T-cell (primary cell): ENCODE results near the gene POU4F3. TPM values are rescaled to one million over a fixed set of nuclear protein-coding genes. Genes with fewer than 3 reads are reported as not detected.

Experiments
- ATAC-seq, 4 experiments: fragments of 200-7000 bp in 3 of 4; fragments of 150-1000 bp in 1 of 4; cut with Tn5 transposase; replicated peaks in 1 of 4; 1 replicate in 3 of 4; 2 replicates in 1 of 4; pipeline ENCODE4 v1.10.0; 2021; ENCODE audit warnings: moderate library complexity in 3 of 4, mild to moderate bottlenecking in 2 of 4, moderate number of reproducible peaks in 1 of 4
- CTCF ChIA-PET, 2 donors: fragments of 300-600 bp; sonication (Branson Sonifier 250); formaldehyde crosslinking; loops; one replicate each; lab custom pipeline; 2022; ENCODE audit warnings: antibody characterized with exemption in 2 of 2; lab: Charles Lee
- POLR2A ChIA-PET, 2 donors: fragments of 300-600 bp; sonication (Branson Sonifier 250); formaldehyde crosslinking; loops; one replicate each; lab custom pipeline; 2022; ENCODE audit warnings: antibody characterized with exemption in 2 of 2; lab: Charles Lee
- DNase-seq, 35 experiments: peaks; one replicate each; pipeline versions ENCODE4 v3.0.0 to v3.0.0-alpha.2; 2013 to 2023
- H3K27ac ChIP-seq: one replicate; pipeline ENCODE4 v1.5.1; 2013; ENCODE audit warnings: low read length
- H3K27me3 ChIP-seq, 2 experiments: replicated peaks in 1 of 2; 1 replicate in 1 of 2; 2 replicates in 1 of 2; pipeline versions ENCODE4 v1.6.1 to v1.7.0; 2013; ENCODE audit warnings: low read length in 1 of 2, mixed read lengths in 1 of 2; ENCODE audit not compliant: control insufficient read depth in 2 of 2, insufficient read depth in 2 of 2; ENCODE audit errors: extremely low read depth in 1 of 2
- H3K36me3 ChIP-seq, 2 donors: 1 replicate in 1 of 2; 2 replicates in 1 of 2; pipeline versions ENCODE4 v1.6.1 to v1.7.0; 2013; ENCODE audit warnings: low read length in 1 of 2; ENCODE audit not compliant: control insufficient read depth in 2 of 2, insufficient read depth in 1 of 2; ENCODE audit errors: extremely low read depth in 1 of 2
- H3K4me1 ChIP-seq, 2 experiments: 1 replicate in 1 of 2; 2 replicates in 1 of 2; pipeline versions ENCODE4 v1.6.1 to v1.7.0; 2013; ENCODE audit warnings: low read length in 2 of 2, mixed read lengths in 1 of 2; ENCODE audit not compliant: insufficient read depth in 2 of 2, control insufficient read depth in 1 of 2; ENCODE audit errors: extremely low read depth in 1 of 2
- H3K4me3 ChIP-seq, 2 donors: 1 replicate in 1 of 2; 2 replicates in 1 of 2; pipeline versions ENCODE4 v1.5.1 to v1.7.0; 2013; ENCODE audit warnings: mild to moderate bottlenecking in 2 of 2, low read length in 1 of 2, moderate library complexity in 1 of 2; ENCODE audit not compliant: control insufficient read depth in 1 of 2; ENCODE audit errors: extremely low read depth in 1 of 2
- H3K9me3 ChIP-seq: 2 replicates; pipeline ENCODE4 v1.7.0; 2013
- H3K27ac Mint-ChIP-seq, 2 donors: one replicate each; pipeline ENCODE4 v1.8.0; 2020 to 2021; ENCODE audit warnings: mild to moderate bottlenecking in 2 of 2, mixed read lengths in 2 of 2
- H3K27me3 Mint-ChIP-seq, 2 donors: one replicate each; pipeline ENCODE4 v1.8.0; 2021 to 2022; ENCODE audit warnings: mixed read lengths in 2 of 2
- H3K36me3 Mint-ChIP-seq: one replicate; pipeline ENCODE4 v1.8.0; 2021; ENCODE audit warnings: mixed read lengths
- H3K4me1 Mint-ChIP-seq, 3 donors: one replicate each; pipeline ENCODE4 v1.8.0; 2020 to 2022; ENCODE audit warnings: mixed read lengths in 3 of 3, mild to moderate bottlenecking in 1 of 3
- H3K4me3 Mint-ChIP-seq, 3 donors: one replicate each; pipeline ENCODE4 v1.8.0; 2020 to 2022; ENCODE audit warnings: mild to moderate bottlenecking in 3 of 3, mixed read lengths in 3 of 3, moderate library complexity in 3 of 3
- H3K9me3 Mint-ChIP-seq, 3 donors: one replicate each; pipeline ENCODE4 v1.8.0; 2020 to 2022; ENCODE audit warnings: mixed read lengths in 3 of 3
- WGBS: methylation state at CpG from one replicate; pipeline ENCODE4 v1.1.5; 2013; ENCODE audit warnings: missing lambda C conversion rate; ENCODE audit not compliant: insufficient coverage; 5-methylcytosine and 5-hydroxymethylcytosine counted together
- total RNA-seq, 35 experiments: library from RNA in 6 of 35; stranded (reverse) in 6 of 35; fragments of 120-200 nt in 1 of 35; gene quantifications; one replicate each; pipeline versions ENCODE4 v1.2.1 to v1.2.4 and lab custom pipeline; 2013 to 2026

Gene POU4F3
- total RNA-seq, 5 donors from 2014 or later (not counting 1 experiment from before 2014, with no cell fraction given) = 0.10 to 0.19 TPM; not detected in 3

DNA sequence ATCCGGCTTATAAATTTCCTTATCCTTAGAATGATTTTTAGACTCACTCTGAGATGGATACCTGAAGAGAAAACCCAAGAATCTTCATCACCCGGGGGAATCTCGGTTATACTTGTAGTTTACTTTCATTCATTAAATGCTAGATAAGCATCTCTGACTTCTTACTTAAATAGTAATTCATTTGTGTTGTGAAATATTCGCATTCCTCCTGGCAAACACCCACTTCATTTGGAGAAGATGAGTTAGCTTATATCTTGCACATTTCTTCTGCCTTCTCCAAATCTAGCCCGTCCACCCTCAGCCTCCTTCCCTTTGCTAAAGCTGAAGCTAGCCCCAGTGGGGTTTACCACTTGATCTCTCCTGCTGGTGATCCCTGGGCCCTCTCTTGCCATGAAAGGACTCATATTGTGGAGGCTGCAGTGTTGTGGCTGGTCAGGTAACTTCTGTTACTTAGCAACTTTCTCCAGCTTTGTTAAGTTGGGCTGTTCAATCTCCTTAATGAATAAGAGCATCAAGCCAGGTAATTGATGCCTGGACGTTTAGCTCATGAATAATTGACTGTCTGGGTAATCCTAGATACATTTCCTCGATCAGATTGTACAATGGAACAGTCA is 11.3 kb upstream of the POU4F3 start:
- H3K27ac ChIP-seq = no peak overlapping the region
- no peaks in the 10 kb centered on the region for H3K36me3 Mint-ChIP-seq
- ATAC-seq = no peak
- H3K27me3 ChIP-seq = peaks cover 2 to 19% of the 10 kb centered on the region in 2 experiments
- H3K4me3 Mint-ChIP-seq = no peak overlapping the region
- no peak overlapping the region for H3K4me3 ChIP-seq
- peaks cover 37 to 38% of the 10 kb centered on the region in 2 donors for H3K27me3 Mint-ChIP-seq
- ChIA-PET CTCF (no interaction called here), POLR2A (no interaction called here)
- no peaks in the 10 kb centered on the region for H3K36me3 ChIP-seq
- H3K4me1 ChIP-seq = no peaks in the 10 kb centered on the region
- H3K9me3 ChIP-seq = no peaks in the 10 kb centered on the region
- 60% methylated on average over 1 of the region's 7 CpGs for WGBS
- no peak for DNase-seq
- H3K27ac Mint-ChIP-seq = no peak overlapping the region
- peaks cover 0 to 4% (median 0%) of the 10 kb centered on the region in 3 donors for H3K9me3 Mint-ChIP-seq
- no peaks in the 10 kb centered on the region for H3K4me1 Mint-ChIP-seq

DNA sequence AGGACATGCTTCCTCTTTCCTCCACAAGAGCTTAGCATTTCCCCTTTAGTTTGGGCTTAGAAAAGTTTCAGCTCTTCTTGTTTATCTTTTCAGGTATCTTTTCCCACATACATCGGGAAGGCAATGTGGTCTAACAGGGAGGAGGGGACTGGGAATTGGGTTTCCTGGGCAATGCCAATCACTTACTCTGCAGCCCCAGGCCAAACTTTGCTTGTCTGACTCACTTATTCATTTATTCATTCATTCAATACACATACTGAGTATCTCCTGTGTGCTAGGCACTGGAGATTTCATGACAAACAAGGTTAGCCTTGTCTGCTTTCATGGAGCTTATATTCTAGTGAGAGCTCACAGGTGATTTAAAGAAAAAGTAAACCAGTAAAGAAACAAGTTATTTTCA is 10.7 kb upstream of the POU4F3 start:
- H3K27me3 ChIP-seq = peaks cover 4 to 19% of the 10 kb centered on the region in 2 experiments
- H3K4me1 ChIP-seq = no peaks in the 10 kb centered on the region
- POLR2A ChIA-PET = no interaction called here
- Mint-ChIP-seq H3K27me3 (peaks cover 43 to 44% of the 10 kb centered on the region in 2 donors), H3K9me3 (peaks cover 0 to 4% (median 0%) of the 10 kb centered on the region in 3 donors), H3K27ac (no peak overlapping the region), H3K4me1 (no peaks in the 10 kb centered on the region), H3K36me3 (no peaks in the 10 kb centered on the region), H3K4me3 (no peak overlapping the region)
- CTCF ChIA-PET = no interaction called here
- no peak for ATAC-seq
- DNase-seq = no peak
- no peaks in the 10 kb centered on the region for H3K9me3 ChIP-seq
- no CpG with 5 or more reads among the region's 1 CpG for WGBS
- H3K4me3 ChIP-seq = no peak overlapping the region
- no peak overlapping the region for H3K27ac ChIP-seq
- H3K36me3 ChIP-seq = no peaks in the 10 kb centered on the region

DNA sequence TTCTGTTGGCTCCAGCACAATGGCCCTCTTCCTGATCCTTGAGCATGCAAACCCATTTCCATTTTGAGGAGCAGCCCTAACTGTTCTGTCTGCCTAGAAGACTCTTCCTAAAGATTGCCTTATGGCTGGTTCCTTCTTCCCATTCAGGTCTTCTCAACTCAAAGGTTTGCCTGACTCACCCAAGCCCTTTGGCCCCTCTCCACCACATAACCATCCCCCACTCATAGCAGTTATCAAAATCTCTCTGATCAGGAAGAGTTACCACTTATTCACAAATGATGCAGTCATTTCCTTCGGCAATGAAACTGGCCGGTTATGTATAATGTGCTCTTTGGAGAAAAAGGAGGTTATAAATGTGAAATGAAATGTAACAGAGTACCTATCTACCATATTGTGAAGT is 8.9 kb upstream of the POU4F3 start:
- Histone ChIP-seq H3K36me3 (no peaks in the 10 kb centered on the region), H3K27ac (no peak overlapping the region), H3K4me1 (no peaks in the 10 kb centered on the region), H3K27me3 (peaks cover 6 to 30% of the 10 kb centered on the region in 2 experiments), H3K9me3 (no peaks in the 10 kb centered on the region), H3K4me3 (no peak overlapping the region)
- peaks cover 58 to 60% of the 10 kb centered on the region in 2 donors for H3K27me3 Mint-ChIP-seq
- no CpG with 5 or more reads among the region's 2 CpGs for WGBS
- no peak for DNase-seq
- peaks cover 0 to 4% (median 0%) of the 10 kb centered on the region in 3 donors for H3K9me3 Mint-ChIP-seq
- no peak overlapping the region for H3K4me3 Mint-ChIP-seq
- no peak overlapping the region for H3K27ac Mint-ChIP-seq
- H3K4me1 Mint-ChIP-seq = no peaks in the 10 kb centered on the region
- POLR2A ChIA-PET = no interaction called here
- ATAC-seq = no peak
- H3K36me3 Mint-ChIP-seq = no peaks in the 10 kb centered on the region
- CTCF ChIA-PET = interaction anchor here in 1 of 2 donors (0.6 kb wide), 1 partner anchor 39 kb away, joined by 3 read pairs; no protein-coding TSS in a partner anchor

DNA sequence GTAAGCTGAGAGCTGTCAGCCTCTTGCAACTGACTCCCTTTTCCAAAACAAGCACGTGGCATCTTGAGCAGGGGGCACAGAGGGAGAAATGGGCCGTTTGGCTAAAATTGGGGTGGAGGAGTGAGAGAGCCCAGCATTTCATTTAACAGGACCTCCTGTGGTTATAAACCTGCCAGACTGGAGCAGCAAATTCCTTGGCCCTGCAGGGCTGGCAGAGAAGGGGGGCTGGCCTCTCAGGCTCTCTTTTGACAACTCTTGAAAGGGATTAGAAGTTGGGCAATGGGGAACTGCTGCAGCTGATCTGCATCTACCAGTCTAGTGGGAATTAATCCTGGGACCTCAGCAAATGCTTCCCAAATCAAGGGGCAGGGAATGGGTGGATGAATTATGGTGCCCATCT is 7.2 kb upstream of the POU4F3 start:
- Mint-ChIP-seq H3K27ac (no peak overlapping the region), H3K9me3 (no peaks in the 10 kb centered on the region), H3K4me1 (no peaks in the 10 kb centered on the region), H3K4me3 (no peak overlapping the region), H3K27me3 (peaks cover 63 to 69% of the 10 kb centered on the region in 2 donors), H3K36me3 (no peaks in the 10 kb centered on the region)
- H3K4me1 ChIP-seq = no peaks in the 10 kb centered on the region
- DNase-seq (no peak), ATAC-seq (no peak)
- peaks cover 10 to 30% of the 10 kb centered on the region in 2 experiments for H3K27me3 ChIP-seq
- no peak overlapping the region for H3K4me3 ChIP-seq
- POLR2A ChIA-PET = no interaction called here
- CTCF ChIA-PET = no interaction called here
- H3K36me3 ChIP-seq = no peaks in the 10 kb centered on the region
- no peaks in the 10 kb centered on the region for H3K9me3 ChIP-seq
- H3K27ac ChIP-seq = no peak overlapping the region
- no CpG with 5 or more reads among the region's 2 CpGs for WGBS

DNA sequence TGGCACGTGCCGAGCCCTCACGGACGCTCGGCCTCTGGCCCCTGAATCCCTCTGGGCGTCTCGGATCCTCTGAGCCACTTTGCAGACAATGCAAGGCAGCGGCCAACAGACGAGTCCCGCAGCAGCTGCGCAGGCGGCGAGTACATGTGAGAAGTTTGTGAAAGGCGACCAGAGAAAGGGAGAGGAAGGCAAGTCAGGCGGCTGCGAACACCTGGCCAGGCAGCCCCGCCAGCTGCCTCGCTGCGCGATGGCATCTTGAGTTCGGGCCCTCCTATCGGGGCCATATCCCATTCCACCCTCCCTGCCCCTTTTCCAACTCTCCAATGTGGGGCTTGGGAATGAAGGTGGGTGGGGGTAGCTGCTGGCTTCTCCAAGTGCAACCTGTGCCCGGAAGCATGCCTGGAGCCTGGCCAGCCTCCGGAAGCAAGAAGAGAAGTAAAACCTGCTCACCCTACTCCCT is 4.5 kb upstream of the POU4F3 start:
- Mint-ChIP-seq H3K36me3 (no peaks in the 10 kb centered on the region), H3K27ac (no peak overlapping the region), H3K9me3 (peaks cover 0 to 3% (median 0%) of the 10 kb centered on the region in 3 donors), H3K4me1 (peaks cover 0 to 5% (median 3%) of the 10 kb centered on the region in 3 donors), H3K27me3 (peaks cover 71 to 85% of the 10 kb centered on the region in 2 donors), H3K4me3 (no peak overlapping the region)
- H3K4me1 ChIP-seq = no peaks in the 10 kb centered on the region
- ATAC-seq (no peak), DNase-seq (no peak)
- no peaks in the 10 kb centered on the region for H3K36me3 ChIP-seq
- ChIA-PET POLR2A (no interaction called here), CTCF (no interaction called here)
- H3K27me3 ChIP-seq = peaks cover 18 to 49% of the 10 kb centered on the region in 2 experiments
- H3K9me3 ChIP-seq = no peaks in the 10 kb centered on the region
- WGBS = 7% methylated on average over 5 of the region's 24 CpGs
- H3K27ac ChIP-seq = no peak overlapping the region
- H3K4me3 ChIP-seq = no peak overlapping the region

DNA sequence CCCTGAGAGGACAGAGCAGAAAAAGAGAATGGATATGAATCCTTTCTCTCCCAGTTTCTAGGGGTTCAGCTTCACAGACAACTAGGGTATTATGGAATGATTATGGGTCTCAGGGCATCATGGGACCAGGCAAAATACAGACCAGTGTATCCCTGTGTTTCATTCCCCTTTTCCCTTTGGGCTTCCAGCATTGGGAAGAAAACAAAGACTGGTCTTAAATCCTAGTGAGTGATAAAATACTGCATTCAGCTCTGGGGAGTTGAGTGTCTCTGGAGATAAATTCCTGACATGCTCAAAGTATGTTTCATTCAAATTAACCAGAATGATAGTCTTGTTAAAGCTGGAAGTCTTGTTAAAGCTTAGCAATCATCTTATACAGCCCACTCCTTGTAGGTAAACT is 2.4 kb upstream of the POU4F3 start:
- H3K27me3 ChIP-seq = peaks cover 26 to 63% of the 10 kb centered on the region in 2 experiments
- no peak overlapping the region for H3K27ac ChIP-seq
- no peak overlapping the region for H3K27ac Mint-ChIP-seq
- H3K4me1 Mint-ChIP-seq = peaks cover 2 to 12% (median 5%) of the 10 kb centered on the region in 3 donors
- no peaks in the 10 kb centered on the region for H3K36me3 Mint-ChIP-seq
- H3K4me3 Mint-ChIP-seq = no peak overlapping the region
- no peaks in the 10 kb centered on the region for H3K36me3 ChIP-seq
- ATAC-seq = no peak
- no peak for DNase-seq
- ChIA-PET CTCF (no interaction called here), POLR2A (no interaction called here)
- peaks cover 0 to 3% (median 0%) of the 10 kb centered on the region in 3 donors for H3K9me3 Mint-ChIP-seq
- no peaks in the 10 kb centered on the region for H3K4me1 ChIP-seq
- H3K4me3 ChIP-seq = no peak overlapping the region
- H3K9me3 ChIP-seq = no peaks in the 10 kb centered on the region
- peaks cover 74 to 91% of the 10 kb centered on the region in 2 donors for H3K27me3 Mint-ChIP-seq
